Transverse colon (tissue), 4 donors: ENCODE data around the gene SLIT1. TPM values are rescaled to one million over a fixed set of nuclear protein-coding genes. Genes with fewer than 3 reads are reported as not detected.

ENCODE experiments used
- DNase-seq: peaks from one replicate; pipeline ENCODE4 v3.0.0-alpha.2; 2019
- H3K27ac ChIP-seq, 4 donors: fragments of 200-600 bp; sonication (generic); 2 replicates each; pipeline ENCODE4 v1.5.1; 2016 to 2018; ENCODE audit warnings: inconsistent platforms in 4 of 4
- H3K27me3 ChIP-seq: fragments of 200-600 bp; sonication (generic); 2 replicates; pipeline ENCODE4 v1.5.1; 2017; ENCODE audit warnings: inconsistent platforms
- H3K36me3 ChIP-seq, 4 donors: fragments of 200-600 bp; sonication (generic); 2 replicates each; pipeline ENCODE4 v1.5.1; 2017 to 2019; ENCODE audit warnings: inconsistent platforms in 4 of 4
- H3K4me1 ChIP-seq, 4 donors: fragments of 200-600 bp; sonication (generic); 2 replicates each; pipeline ENCODE4 v1.5.1; 2017 to 2020; ENCODE audit warnings: inconsistent platforms in 4 of 4
- H3K4me3 ChIP-seq, 4 donors: fragments of 200-600 bp; sonication (generic); 1 replicate in 1 of 4; 2 replicates in 3 of 4; pipeline versions ENCODE4 v1.5.1 to v1.6.1; 2017 to 2019; ENCODE audit warnings: inconsistent platforms in 4 of 4
- H3K9me3 ChIP-seq, 2 donors: fragments of 200-600 bp; sonication (generic); 2 replicates each; pipeline ENCODE4 v1.5.1; 2017 to 2019; ENCODE audit warnings: inconsistent platforms in 2 of 2
- CTCF ChIP-seq, 5 experiments: fragments of 200-600 bp in 3 of 5; fragments of 450-650 bp in 2 of 5; sonication (generic) in 3 of 5; IDR thresholded peaks; 1 replicate in 2 of 5; 2 replicates in 3 of 5; pipeline ENCODE4 v1.5.1; 2016 to 2017; ENCODE audit warnings: antibody characterized with exemption in 5 of 5, inconsistent platforms in 3 of 5, mild to moderate bottlenecking in 2 of 5, moderate library complexity in 1 of 5
- EP300 ChIP-seq: sonication (generic); formaldehyde crosslinking; IDR thresholded peaks from one replicate; pipeline ENCODE4 v1.6.1; 2017; ENCODE audit warnings: antibody characterized with exemption, low read depth
- POLR2A ChIP-seq: fragments of 450-650 bp; IDR thresholded peaks from one replicate; pipeline ENCODE4 v1.6.1; 2016; ENCODE audit warnings: antibody characterized with exemption, mild to moderate bottlenecking, moderate library complexity
- POLR2AphosphoS5 ChIP-seq, 3 donors: sonication (generic); formaldehyde crosslinking; IDR thresholded peaks; one replicate each; pipeline ENCODE4 v1.6.1; 2016; ENCODE audit warnings: antibody characterized with exemption in 3 of 3
- WGBS, 2 donors: methylation state at CpG; one replicate each; pipeline ENCODE4 v1.1.5; 2018; ENCODE audit warnings: low coverage in 1 of 2; 5-methylcytosine and 5-hydroxymethylcytosine counted together
- in situ Hi-C, 4 donors: fragments of 200-750 bp; cut with MboI; loops; one replicate each; pipeline versions ENCODE4 v1.15.0 to v1.15.1; 2017; ENCODE audit warnings: low sequenced_read_pairs in 3 of 4, low pct_ligation_motif_present in 1 of 4, low pct_unique_long_range_greater_than_20kb in 1 of 4
- intact Hi-C: fragments of 100-400 bp; cut with DNase I; formaldehyde crosslinking; loops from one replicate; pipeline ENCODE4 v1.15.1; 2023; ENCODE audit warnings: low total_unique reads
- total RNA-seq, 4 donors: library from RNA; depleted of rRNA; stranded (reverse); fragments of >200 nt; gene quantifications; one replicate each; pipeline ENCODE4 v1.1.0, GENCODE V29; 2016

The SLIT1 gene
- total RNA-seq, 4 donors from 2014 or later = 0.27 to 1.9 (median 0.32) TPM; not detected in 1

GRCh38 chr10:96991313-96991841, 194.4 kb downstream of the SLIT1 start:
- in situ Hi-C loops (no loop called here), intact Hi-C loops (no loop called here)
- TF ChIP-seq POLR2A = no peak
- no peak for DNase-seq
- no peak overlapping the region for H3K4me3 ChIP-seq
- no peaks in the 10 kb centered on the region for H3K9me3 ChIP-seq
- no peaks in the 10 kb centered on the region for H3K27me3 ChIP-seq
- H3K36me3 ChIP-seq = no peaks in the 10 kb centered on the region
- no peak overlapping the region for H3K27ac ChIP-seq
- H3K4me1 ChIP-seq = peaks cover 0 to 6% (median 2%) of the 10 kb centered on the region in 4 donors
- 52 to 59% methylated on average over 6 to 7 of the region's 7 CpGs for WGBS, 2 donors

- peaks cover 0 to 6% (median 2%) of the 10 kb centered on the region in 4 donors for H3K4me1 ChIP-seq
- no peaks in the 10 kb centered on the region for H3K9me3 ChIP-seq
- no peak for DNase-seq
- 69 to 75% methylated on average over 2 to 4 of the region's 4 CpGs for WGBS, 2 donors
- TF ChIP-seq POLR2A (no peak), POLR2AphosphoS5 (IDR thresholded peaks at IDR 0.05) (no peak), CTCF (IDR thresholded peaks at IDR 0.05) (no peak), EP300 (no peak)
- intact Hi-C loops (no loop called here), in situ Hi-C loops (no loop called here)
- H3K36me3 ChIP-seq = no peaks in the 10 kb centered on the region
- H3K27me3 ChIP-seq = no peaks in the 10 kb centered on the region
- no peak overlapping the region for H3K4me3 ChIP-seq
- H3K27ac ChIP-seq = peak overlapping the region in 1 of 4 donors; percentile 7
Observed at GRCh38 chr10:96988426-96988825, 197.3 kb downstream of the SLIT1 start.

- intact Hi-C loops = no loop called here
- peaks cover 0 to 6% (median 2%) of the 10 kb centered on the region in 4 donors for H3K4me1 ChIP-seq
- no peak overlapping the region for H3K27ac ChIP-seq
- H3K9me3 ChIP-seq = no peaks in the 10 kb centered on the region
- no peaks in the 10 kb centered on the region for H3K36me3 ChIP-seq
- no peak overlapping the region for H3K4me3 ChIP-seq
- DNase-seq = no peak
- H3K27me3 ChIP-seq = no peaks in the 10 kb centered on the region
- 100% methylated on average over 2 of the region's 3 CpGs; no CpG with 5 or more reads in 1 of the 2 donors for WGBS, 2 donors
- in situ Hi-C loops = no loop called here
- no peak for TF ChIP-seq POLR2A
- TF ChIP-seq EP300 = no peak
- no peak for TF ChIP-seq CTCF (IDR thresholded peaks at IDR 0.05)
- no peak for TF ChIP-seq POLR2AphosphoS5 (IDR thresholded peaks at IDR 0.05)
Observed at GRCh38 chr10:96987842-96988175, 197.9 kb downstream of the SLIT1 start.

- intact Hi-C loops (no loop called here), in situ Hi-C loops (no loop called here)
- peaks cover 0 to 6% (median 2%) of the 10 kb centered on the region in 4 donors for H3K4me1 ChIP-seq
- no peak overlapping the region for H3K27ac ChIP-seq
- no peak overlapping the region for H3K4me3 ChIP-seq
- no peak for TF ChIP-seq CTCF (IDR thresholded peaks at IDR 0.05)
- H3K36me3 ChIP-seq = peaks cover 0 to under 1% (median 0%) of the 10 kb centered on the region in 4 donors
- H3K27me3 ChIP-seq = no peaks in the 10 kb centered on the region
- DNase-seq = no peak
- 95 to 100% methylated on average over 2 of the region's 2 CpGs for WGBS, 2 donors
- H3K9me3 ChIP-seq = no peaks in the 10 kb centered on the region
Observed at GRCh38 chr10:96987141-96987841, 198.5 kb downstream of the SLIT1 start.
